Keratinocyte (primary cell): ENCODE data around the gene SLC6A17. TPM values are rescaled to one million over a fixed set of nuclear protein-coding genes. Genes with fewer than 3 reads are reported as not detected.

Experiments used
- DNase-seq: peaks from one replicate; pipeline ENCODE4 v3.0.0-alpha.2; 2011; ENCODE audit warnings: low read depth, missing footprints, low spot score
- FAIRE-seq: peaks from 2 replicates; lab custom pipeline; 2011; peaks lifted over from hg19 to GRCh38; lab: Jason Lieb, UNC
- H2AFZ ChIP-seq: 2 replicates; pipeline ENCODE4 v1.6.0; 2012; ENCODE audit warnings: low read length, control low read depth, inconsistent platforms; ENCODE audit not compliant: control insufficient read depth
- H3K27ac ChIP-seq: 2 replicates; pipeline ENCODE4 v1.5.1; 2011; ENCODE audit warnings: low read length; ENCODE audit not compliant: control insufficient read depth, insufficient read depth
- H3K27me3 ChIP-seq: 3 replicates; pipeline ENCODE4 v1.6.0; 2011; ENCODE audit warnings: low read length; ENCODE audit not compliant: control insufficient read depth, insufficient read depth; ENCODE audit errors: extremely low read depth
- H3K36me3 ChIP-seq, 2 experiments: 2 replicates in 1 of 2; 3 replicates in 1 of 2; pipeline ENCODE4 v1.5.1; 2011; ENCODE audit warnings: low read length in 2 of 2, mild to moderate bottlenecking in 1 of 2; ENCODE audit not compliant: control insufficient read depth in 2 of 2, insufficient read depth in 2 of 2; ENCODE audit errors: extremely low read depth in 1 of 2
- H3K4me1 ChIP-seq: 3 replicates; pipeline ENCODE4 v1.5.1; 2011; ENCODE audit warnings: low read length; ENCODE audit not compliant: control insufficient read depth, insufficient read depth; ENCODE audit errors: extremely low read depth
- H3K4me2 ChIP-seq: 3 replicates; pipeline ENCODE4 v1.6.0; 2011; ENCODE audit warnings: low read depth, low read length; ENCODE audit not compliant: control insufficient read depth, insufficient read depth; ENCODE audit errors: extremely low read depth
- H3K4me3 ChIP-seq, 3 experiments: fragments of 200-600 bp in 1 of 3; sonication (generic) in 1 of 3; 2 replicates in 2 of 3; 3 replicates in 1 of 3; pipeline ENCODE4 v1.5.1; 2011 to 2016; ENCODE audit warnings: low read length in 3 of 3, mild to moderate bottlenecking in 3 of 3, control low read depth in 2 of 3, inconsistent platforms in 1 of 3, low read depth in 1 of 3, mixed read lengths in 1 of 3, mixed run types in 1 of 3, moderate library complexity in 1 of 3; ENCODE audit not compliant: control insufficient read depth in 2 of 3, insufficient read depth in 2 of 3; ENCODE audit errors: extremely low read depth in 1 of 3
- H3K79me2 ChIP-seq: 2 replicates; pipeline ENCODE4 v1.6.0; 2012; ENCODE audit warnings: low read length; ENCODE audit not compliant: control insufficient read depth, insufficient read depth
- H3K9ac ChIP-seq: 3 replicates; pipeline ENCODE4 v1.6.0; 2011; ENCODE audit warnings: low read length; ENCODE audit not compliant: control insufficient read depth, insufficient read depth; ENCODE audit errors: extremely low read depth
- H3K9me1 ChIP-seq: 3 replicates; pipeline ENCODE4 v1.6.0; 2011; ENCODE audit warnings: low read length; ENCODE audit not compliant: control insufficient read depth, insufficient read depth; ENCODE audit errors: extremely low read depth
- H3K9me3 ChIP-seq: 2 replicates; pipeline ENCODE4 v1.5.1; 2012; ENCODE audit warnings: low read depth, low read length; ENCODE audit not compliant: control insufficient read depth
- H4K20me1 ChIP-seq: 3 replicates; pipeline ENCODE4 v1.6.0; 2011; ENCODE audit warnings: low read length; ENCODE audit not compliant: control insufficient read depth, insufficient read depth; ENCODE audit errors: extremely low read depth
- CTCF ChIP-seq, 3 experiments: IDR thresholded peaks in 1 of 3; conservative IDR thresholded peaks in 1 of 3; optimal IDR thresholded peaks in 1 of 3; 2 replicates in 2 of 3; 3 replicates in 1 of 3; pipeline versions ENCODE3 to v1.5.1; 2011; ENCODE audit warnings: low read length in 3 of 3, mild to moderate bottlenecking in 3 of 3, moderate library complexity in 2 of 3, control low read depth in 1 of 3, inconsistent platforms in 1 of 3; ENCODE audit not compliant: insufficient read depth in 2 of 3; ENCODE audit errors: extremely low read depth in 1 of 3
- EZH2 ChIP-seq: IDR thresholded peaks from one replicate; pipeline ENCODE4 v1.6.1; 2012; ENCODE audit warnings: inconsistent platforms, mild to moderate bottlenecking, low read length, moderate library complexity
- dilution Hi-C: fragments of 300-500 bp; cut with MboI; formaldehyde crosslinking; loops from one replicate; pipeline ENCODE4 v1.7.0; 2020; ENCODE audit warnings: low sequenced_read_pairs; ENCODE audit not compliant: extremely low pct_ligation_motif_present
- polyA plus RNA-seq, 5 experiments: library from polyadenylated mRNA; depleted of rRNA in 3 of 5; stranded (reverse) in 3 of 5; stranded (forward) in 1 of 5; unstranded in 1 of 5; fragments of >200 nt; gene quantifications; 1 replicate in 1 of 5; 2 replicates in 3 of 5; 3 replicates in 1 of 5; pipeline versions ENCODE4 v1.2.1 to v1.2.3, GENCODE V29; 2011 to 2012; ENCODE audit warnings: missing spikeins in 2 of 5, low read depth in 1 of 5, low replicate concordance in 1 of 5

Gene SLC6A17
- polyA plus RNA-seq, 1 donor (not counting 4 experiments of a cell fraction or from before 2014, with no cell fraction given): 0.25 TPM

GRCh38 chr1:110161165-110161564 lies 10.9 kb downstream of the SLC6A17 start:
- Histone ChIP-seq H4K20me1 (no peaks in the 10 kb centered on the region), H3K4me1 (no peaks in the 10 kb centered on the region), H2AFZ (no peak overlapping the region), H3K4me2 (no peak overlapping the region), H3K27ac (no peak overlapping the region), H3K9ac (no peak overlapping the region), H3K27me3 (no peaks in the 10 kb centered on the region), H3K79me2 (no peaks in the 10 kb centered on the region), H3K9me1 (no peaks in the 10 kb centered on the region), H3K9me3 (no peaks in the 10 kb centered on the region), H3K36me3 (no peaks in the 10 kb centered on the region), H3K4me3 (no peak overlapping the region)
- TF ChIP-seq EZH2 (no peak), CTCF (optimal IDR thresholded peaks at IDR 0.05 in 1 of 3, IDR thresholded peaks at IDR 0.05 in 1 of 3, conservative IDR thresholded peaks at IDR 0.05 in 1 of 3; ENCODE audit: extremely low read depth in 1 of 3, insufficient read depth in 2 of 3, low read length in 3 of 3) (no peak)
- FAIRE-seq: no peak
- dilution Hi-C loops: no loop called here
- DNase-seq: no peak

GRCh38 chr1:110161849-110162248 lies 11.6 kb downstream of the SLC6A17 start:
- H3K27me3 ChIP-seq: no peaks in the 10 kb centered on the region
- H3K4me1 ChIP-seq: no peaks in the 10 kb centered on the region
- no peaks in the 10 kb centered on the region for H3K36me3 ChIP-seq
- no peak overlapping the region for H2AFZ ChIP-seq
- FAIRE-seq (no peak), DNase-seq (no peak)
- no peak overlapping the region for H3K27ac ChIP-seq
- H3K79me2 ChIP-seq: no peaks in the 10 kb centered on the region
- TF ChIP-seq EZH2: no peak
- TF ChIP-seq CTCF (optimal IDR thresholded peaks at IDR 0.05 in 1 of 3, IDR thresholded peaks at IDR 0.05 in 1 of 3, conservative IDR thresholded peaks at IDR 0.05 in 1 of 3; ENCODE audit: extremely low read depth in 1 of 3, insufficient read depth in 2 of 3, low read length in 3 of 3): no peak
- H3K4me2 ChIP-seq: no peak overlapping the region
- H4K20me1 ChIP-seq: no peaks in the 10 kb centered on the region
- no peak overlapping the region for H3K9ac ChIP-seq
- no peak overlapping the region for H3K4me3 ChIP-seq
- H3K9me1 ChIP-seq: no peaks in the 10 kb centered on the region
- dilution Hi-C loops: no loop called here
- no peaks in the 10 kb centered on the region for H3K9me3 ChIP-seq
